ENCODE data around the gene BRF1. TPM values are rescaled to one million over a fixed set of nuclear protein-coding genes. Genes with fewer than 3 reads are reported as not detected.
A peak's percentile ranks its signal among the peaks of the same experiment; 100 is the strongest.

BRF1 gene
- total RNA-seq, 1 experiment from 2014 or later: 26.4 TPM

DNA sequence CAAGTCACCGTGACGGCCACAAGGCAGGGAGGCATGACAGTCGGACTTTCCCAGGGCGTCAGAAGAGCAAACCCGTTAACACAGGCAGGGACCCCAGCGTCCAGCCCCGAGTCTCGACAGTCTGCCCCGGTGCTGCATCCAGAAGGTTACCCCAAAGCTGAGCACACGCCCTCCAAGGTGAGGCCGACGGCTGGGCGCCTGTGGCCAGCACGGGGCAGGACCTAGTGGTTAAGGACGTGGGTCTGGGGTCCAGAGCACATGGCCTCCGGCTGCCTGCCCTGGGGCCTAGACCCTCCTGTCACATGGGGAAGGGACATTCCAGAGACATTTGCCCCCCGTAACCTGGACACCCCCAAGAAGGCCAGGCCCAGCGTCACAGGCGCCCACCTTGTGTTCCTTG lies 82.2 kb downstream of the BRF1 start:
- TF ChIP-seq MXD4 (CRISPR knock-in tag; IDR thresholded peaks at IDR 0.05; ENCODE audit: borderline replicate concordance) (no peak), JAZF1 (CRISPR knock-in tag; IDR thresholded peaks at IDR 0.05) (no peak), SP1 (CRISPR knock-in tag; conservative IDR thresholded peaks at IDR 0.05) (no peak), GTF2I (CRISPR knock-in tag; conservative IDR thresholded peaks at IDR 0.05) (no peak), ZNF232 (CRISPR knock-in tag; IDR thresholded peaks at IDR 0.05) (no peak), SMAD4 (CRISPR knock-in tag; IDR thresholded peaks at IDR 0.05) (no peak), ZNF396 (CRISPR knock-in tag; IDR thresholded peaks at IDR 0.05; ENCODE audit: borderline replicate concordance) (no peak), ZNF423 (CRISPR knock-in tag; IDR thresholded peaks at IDR 0.05) (no peak), RELA (CRISPR knock-in tag; IDR thresholded peaks at IDR 0.05; ENCODE audit: borderline replicate concordance) (no peak), TEAD1 (CRISPR knock-in tag; IDR thresholded peaks at IDR 0.05) (no peak), NR2C2 (CRISPR knock-in tag; IDR thresholded peaks at IDR 0.05) (no peak)
- TF ChIP-seq, protein P1, sequence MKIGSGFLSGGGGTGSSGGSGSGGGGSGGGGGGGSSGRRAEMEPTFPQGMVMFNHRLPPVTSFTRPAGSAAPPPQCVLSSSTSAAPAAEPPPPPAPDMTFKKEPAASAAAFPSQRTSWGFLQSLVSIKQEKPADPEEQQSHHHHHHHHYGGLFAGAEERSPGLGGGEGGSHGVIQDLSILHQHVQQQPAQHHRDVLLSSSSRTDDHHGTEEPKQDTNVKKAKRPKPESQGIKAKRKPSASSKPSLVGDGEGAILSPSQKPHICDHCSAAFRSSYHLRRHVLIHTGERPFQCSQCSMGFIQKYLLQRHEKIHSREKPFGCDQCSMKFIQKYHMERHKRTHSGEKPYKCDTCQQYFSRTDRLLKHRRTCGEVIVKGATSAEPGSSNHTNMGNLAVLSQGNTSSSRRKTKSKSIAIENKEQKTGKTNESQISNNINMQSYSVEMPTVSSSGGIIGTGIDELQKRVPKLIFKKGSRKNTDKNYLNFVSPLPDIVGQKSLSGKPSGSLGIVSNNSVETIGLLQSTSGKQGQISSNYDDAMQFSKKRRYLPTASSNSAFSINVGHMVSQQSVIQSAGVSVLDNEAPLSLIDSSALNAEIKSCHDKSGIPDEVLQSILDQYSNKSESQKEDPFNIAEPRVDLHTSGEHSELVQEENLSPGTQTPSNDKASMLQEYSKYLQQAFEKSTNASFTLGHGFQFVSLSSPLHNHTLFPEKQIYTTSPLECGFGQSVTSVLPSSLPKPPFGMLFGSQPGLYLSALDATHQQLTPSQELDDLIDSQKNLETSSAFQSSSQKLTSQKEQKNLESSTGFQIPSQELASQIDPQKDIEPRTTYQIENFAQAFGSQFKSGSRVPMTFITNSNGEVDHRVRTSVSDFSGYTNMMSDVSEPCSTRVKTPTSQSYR (CRISPR knock-in tag; IDR thresholded peaks at IDR 0.05): no peak
- TF ChIP-seq, protein P2, sequence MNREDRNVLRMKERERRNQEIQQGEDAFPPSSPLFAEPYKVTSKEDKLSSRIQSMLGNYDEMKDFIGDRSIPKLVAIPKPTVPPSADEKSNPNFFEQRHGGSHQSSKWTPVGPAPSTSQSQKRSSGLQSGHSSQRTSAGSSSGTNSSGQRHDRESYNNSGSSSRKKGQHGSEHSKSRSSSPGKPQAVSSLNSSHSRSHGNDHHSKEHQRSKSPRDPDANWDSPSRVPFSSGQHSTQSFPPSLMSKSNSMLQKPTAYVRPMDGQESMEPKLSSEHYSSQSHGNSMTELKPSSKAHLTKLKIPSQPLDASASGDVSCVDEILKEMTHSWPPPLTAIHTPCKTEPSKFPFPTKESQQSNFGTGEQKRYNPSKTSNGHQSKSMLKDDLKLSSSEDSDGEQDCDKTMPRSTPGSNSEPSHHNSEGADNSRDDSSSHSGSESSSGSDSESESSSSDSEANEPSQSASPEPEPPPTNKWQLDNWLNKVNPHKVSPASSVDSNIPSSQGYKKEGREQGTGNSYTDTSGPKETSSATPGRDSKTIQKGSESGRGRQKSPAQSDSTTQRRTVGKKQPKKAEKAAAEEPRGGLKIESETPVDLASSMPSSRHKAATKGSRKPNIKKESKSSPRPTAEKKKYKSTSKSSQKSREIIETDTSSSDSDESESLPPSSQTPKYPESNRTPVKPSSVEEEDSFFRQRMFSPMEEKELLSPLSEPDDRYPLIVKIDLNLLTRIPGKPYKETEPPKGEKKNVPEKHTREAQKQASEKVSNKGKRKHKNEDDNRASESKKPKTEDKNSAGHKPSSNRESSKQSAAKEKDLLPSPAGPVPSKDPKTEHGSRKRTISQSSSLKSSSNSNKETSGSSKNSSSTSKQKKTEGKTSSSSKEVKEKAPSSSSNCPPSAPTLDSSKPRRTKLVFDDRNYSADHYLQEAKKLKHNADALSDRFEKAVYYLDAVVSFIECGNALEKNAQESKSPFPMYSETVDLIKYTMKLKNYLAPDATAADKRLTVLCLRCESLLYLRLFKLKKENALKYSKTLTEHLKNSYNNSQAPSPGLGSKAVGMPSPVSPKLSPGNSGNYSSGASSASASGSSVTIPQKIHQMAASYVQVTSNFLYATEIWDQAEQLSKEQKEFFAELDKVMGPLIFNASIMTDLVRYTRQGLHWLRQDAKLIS (CRISPR knock-in tag; IDR thresholded peaks at IDR 0.05; ENCODE audit: borderline replicate concordance): no peak
- TF ChIP-seq, protein P3, sequence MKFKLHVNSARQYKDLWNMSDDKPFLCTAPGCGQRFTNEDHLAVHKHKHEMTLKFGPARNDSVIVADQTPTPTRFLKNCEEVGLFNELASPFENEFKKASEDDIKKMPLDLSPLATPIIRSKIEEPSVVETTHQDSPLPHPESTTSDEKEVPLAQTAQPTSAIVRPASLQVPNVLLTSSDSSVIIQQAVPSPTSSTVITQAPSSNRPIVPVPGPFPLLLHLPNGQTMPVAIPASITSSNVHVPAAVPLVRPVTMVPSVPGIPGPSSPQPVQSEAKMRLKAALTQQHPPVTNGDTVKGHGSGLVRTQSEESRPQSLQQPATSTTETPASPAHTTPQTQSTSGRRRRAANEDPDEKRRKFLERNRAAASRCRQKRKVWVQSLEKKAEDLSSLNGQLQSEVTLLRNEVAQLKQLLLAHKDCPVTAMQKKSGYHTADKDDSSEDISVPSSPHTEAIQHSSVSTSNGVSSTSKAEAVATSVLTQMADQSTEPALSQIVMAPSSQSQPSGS (CRISPR knock-in tag; IDR thresholded peaks at IDR 0.05; ENCODE audit: borderline replicate concordance, low read depth): no peak
- Mint-ChIP-seq H3K27me3 (ENCODE audit: low read depth) (no peaks in the 10 kb centered on the region), H3K27ac (0 out of 2 replicates have a peak overlapping the region, but pooled peaks have one; percentile 45), H3K9me3 (peaks cover 9% of the 10 kb centered on the region), H3K4me3 (no peak overlapping the region), H3K4me1 (no peaks in the 10 kb centered on the region), H3K36me3 (peaks cover 14% of the 10 kb centered on the region)
- ChIA-PET CTCF (no interaction called here), POLR2A (no interaction called here)
- DNase-seq (ENCODE audit: low spot score) (no peak), ATAC-seq (no peak)

DNA sequence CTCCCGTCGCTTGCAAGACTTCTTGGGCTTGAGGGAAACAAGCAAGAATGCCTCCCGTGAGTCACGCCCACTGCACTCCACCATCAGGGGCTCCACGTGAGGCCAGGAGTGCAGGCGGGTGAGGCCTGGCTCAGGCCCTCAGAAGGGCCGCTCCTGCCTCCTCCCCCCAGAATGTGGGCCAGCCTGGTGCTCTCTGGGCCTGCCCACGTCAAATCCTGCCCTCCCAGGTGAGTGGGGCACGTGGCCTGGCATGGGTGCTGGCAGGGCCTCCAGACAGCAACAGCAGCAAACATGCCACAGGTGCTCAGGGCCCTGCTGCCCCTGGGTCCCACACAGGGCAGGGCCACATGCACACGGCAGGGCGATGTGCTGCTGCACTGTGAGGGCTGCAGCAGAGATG lies 83.0 kb downstream of the BRF1 start:
- H3K4me1 Mint-ChIP-seq: no peaks in the 10 kb centered on the region
- no peak for DNase-seq (ENCODE audit: low spot score)
- H3K36me3 Mint-ChIP-seq: peaks cover 10% of the 10 kb centered on the region; the same call in 1 of the 2 replicates
- no peak overlapping the region for H3K27ac Mint-ChIP-seq
- CTCF ChIA-PET: interaction anchor here (0.5 kb wide), 1 partner anchor 46 kb away, joined by 3 read pairs; no protein-coding TSS in a partner anchor
- POLR2A ChIA-PET: no interaction called here
- ATAC-seq: no peak
- H3K27me3 Mint-ChIP-seq (ENCODE audit: low read depth): no peaks in the 10 kb centered on the region
- H3K4me3 Mint-ChIP-seq: no peak overlapping the region
- H3K9me3 Mint-ChIP-seq: peaks cover 9% of the 10 kb centered on the region
- TF ChIP-seq GRHL2 (CRISPR knock-in tag; IDR thresholded peaks at IDR 0.05; ENCODE audit: insufficient replicate concordance, severe bottlenecking) (no peak), ESRRA (CRISPR knock-in tag; IDR thresholded peaks at IDR 0.05; ENCODE audit: borderline replicate concordance) (no peak), GABPB1 (CRISPR knock-in tag; IDR thresholded peaks at IDR 0.05) (no peak), ELF4 (CRISPR knock-in tag; IDR thresholded peaks at IDR 0.05; ENCODE audit: low read depth) (no peak), CREB1 (CRISPR knock-in tag; IDR thresholded peaks at IDR 0.05) (no peak), SMAD3 (CRISPR knock-in tag; IDR thresholded peaks at IDR 0.05; ENCODE audit: borderline replicate concordance) (no peak)
- TF ChIP-seq, protein P4, sequence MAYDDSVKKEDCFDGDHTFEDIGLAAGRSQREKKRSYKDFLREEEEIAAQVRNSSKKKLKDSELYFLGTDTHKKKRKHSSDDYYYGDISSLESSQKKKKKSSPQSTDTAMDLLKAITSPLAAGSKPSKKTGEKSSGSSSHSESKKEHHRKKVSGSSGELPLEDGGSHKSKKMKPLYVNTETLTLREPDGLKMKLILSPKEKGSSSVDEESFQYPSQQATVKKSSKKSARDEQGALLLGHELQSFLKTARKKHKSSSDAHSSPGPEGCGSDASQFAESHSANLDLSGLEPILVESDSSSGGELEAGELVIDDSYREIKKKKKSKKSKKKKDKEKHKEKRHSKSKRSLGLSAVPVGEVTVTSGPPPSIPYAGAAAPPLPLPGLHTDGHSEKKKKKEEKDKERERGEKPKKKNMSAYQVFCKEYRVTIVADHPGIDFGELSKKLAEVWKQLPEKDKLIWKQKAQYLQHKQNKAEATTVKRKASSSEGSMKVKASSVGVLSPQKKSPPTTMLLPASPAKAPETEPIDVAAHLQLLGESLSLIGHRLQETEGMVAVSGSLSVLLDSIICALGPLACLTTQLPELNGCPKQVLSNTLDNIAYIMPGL (CRISPR knock-in tag; IDR thresholded peaks at IDR 0.05): no peak
- TF ChIP-seq, protein P5, sequence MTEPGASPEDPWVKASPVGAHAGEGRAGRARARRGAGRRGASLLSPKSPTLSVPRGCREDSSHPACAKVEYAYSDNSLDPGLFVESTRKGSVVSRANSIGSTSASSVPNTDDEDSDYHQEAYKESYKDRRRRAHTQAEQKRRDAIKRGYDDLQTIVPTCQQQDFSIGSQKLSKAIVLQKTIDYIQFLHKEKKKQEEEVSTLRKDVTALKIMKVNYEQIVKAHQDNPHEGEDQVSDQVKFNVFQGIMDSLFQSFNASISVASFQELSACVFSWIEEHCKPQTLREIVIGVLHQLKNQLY (CRISPR knock-in tag; IDR thresholded peaks at IDR 0.05): no peak

All from WTC11 (cell line).